K562 (cell line): ENCODE results near the gene MT1E.

Experiments used
- CTCF ChIP-seq, 3 experiments: IDR thresholded peaks in 2 of 3; conservative IDR thresholded peaks in 1 of 3; 2 replicates each; pipeline ENCODE4 v1.5.1; 2011 to 2012; ENCODE audit warnings: low read length in 3 of 3, mild to moderate bottlenecking in 3 of 3, control low read depth in 2 of 3, improper control_type of control experiment in 1 of 3, inconsistent platforms in 1 of 3, low read depth in 1 of 3, mixed read lengths in 1 of 3, moderate library complexity in 1 of 3; ENCODE audit not compliant: insufficient read depth in 2 of 3
- GTF2E2 ChIP-seq: fragments of 200-800 bp; sonication (Bioruptor generic); IDR thresholded peaks from 2 replicates; pipeline ENCODE4 v1.6.1; 2016; ENCODE audit warnings: missing genetic modification characterization, missing compliant biosample characterization
- SETDB1 ChIP-seq: IDR thresholded peaks from one replicate; pipeline ENCODE4 v1.6.1; 2012; ENCODE audit warnings: low read length, control low read depth, inconsistent platforms
- SIRT6 ChIP-seq: IDR thresholded peaks from one replicate; pipeline ENCODE4 v1.6.1; 2012; ENCODE audit warnings: low read depth, mild to moderate bottlenecking, control low read depth, inconsistent platforms, low read length, moderate library complexity

- TF ChIP-seq SIRT6 (no peak), CTCF (IDR thresholded peaks at IDR 0.05 in 2 of 3, conservative IDR thresholded peaks at IDR 0.05 in 1 of 3; ENCODE audit: insufficient read depth in 2 of 3, low read depth in 1 of 3, low read length in 3 of 3) (no peak), SETDB1 (no peak), GTF2E2 (no peak)
Observed at GRCh38 chr16:56645311-56645710, 19.7 kb downstream of the MT1E start.
